Psoas muscle (tissue), 8 donors: ENCODE measurements around the gene UCKL1. TPM values are rescaled to one million over a fixed set of nuclear protein-coding genes. Genes with fewer than 3 reads are reported as not detected.

Experiments
- ATAC-seq, 4 donors: fragments of 200-7000 bp; cut with Tn5 transposase; one replicate each; pipeline ENCODE4 v1.9.1; 2020; ENCODE audit warnings: moderate library complexity in 3 of 4, mild to moderate bottlenecking in 2 of 4
- DNase-seq, 2 donors: peaks; one replicate each; pipeline ENCODE4 v3.0.0-alpha.2; 2020
- H3K27ac ChIP-seq: fragments of 200-600 bp; one replicate; pipeline ENCODE4 v1.8.0; 2022
- H3K27me3 ChIP-seq, 3 donors: fragments of 200-600 bp in 1 of 3; one replicate each; pipeline versions ENCODE4 v1.6.1 to v1.8.0; 2013 to 2022; ENCODE audit warnings: low read length in 2 of 3, mild to moderate bottlenecking in 2 of 3, moderate library complexity in 1 of 3; ENCODE audit not compliant: insufficient read depth in 3 of 3
- H3K36me3 ChIP-seq, 2 donors: fragments of 200-600 bp in 1 of 2; one replicate each; pipeline versions ENCODE4 v1.6.1 to v1.8.0; 2013 to 2022; ENCODE audit warnings: low read depth in 1 of 2, mild to moderate bottlenecking in 1 of 2, moderate library complexity in 1 of 2; ENCODE audit not compliant: insufficient read depth in 1 of 2
- H3K4me1 ChIP-seq: fragments of 200-600 bp; one replicate; pipeline ENCODE4 v1.8.0; 2022
- H3K4me3 ChIP-seq: fragments of 200-600 bp; one replicate; pipeline ENCODE4 v1.8.0; 2022; ENCODE audit warnings: mild to moderate bottlenecking
- H3K9me3 ChIP-seq: fragments of 200-600 bp; one replicate; pipeline ENCODE4 v1.8.0; 2022
- WGBS, 3 donors: extraction: QIAGEN DNeasy Blood & Tissue Kit; methylation state at CpG; one replicate each; pipeline versions ENCODE4 v1.1.6 to v1.1.7; 2013; 5-methylcytosine and 5-hydroxymethylcytosine counted together
- intact Hi-C, 2 donors: fragments of 100-400 bp; cut with DNase I; formaldehyde crosslinking; loops; one replicate each; pipeline versions ENCODE4 v1.11.0 to v1.14.2; 2022
- polyA plus RNA-seq, 3 donors: library from polyadenylated mRNA; stranded (reverse); fragments of 200-250 nt; gene quantifications; one replicate each; pipeline ENCODE4 v1.2.3, GENCODE V29; 2013
- total RNA-seq, 4 donors: library from RNA; stranded (reverse); fragmentation: NEBNext Ultra II Directional in 2 of 4; extraction: Animal tissue kit (Norgen Biotek cat#: 25700) in 2 of 4; gene quantifications; one replicate each; pipeline versions ENCODE4 v1.2.1 to v1.2.4, GENCODE V29; 2021 to 2023
- TF ChIP-seq, protein P1 (sequence below): fragments of 200-600 bp; IDR thresholded peaks from one replicate; pipeline ENCODE4 v1.8.0; 2022; ENCODE audit warnings: antibody characterized with exemption
- donor health status: healthy with polysubstance abuse.
- donor health status: DM: no; HTN: no; CAD: no; lungs with moderate emphysema.
- donor health status: Bipolar disorder and iron deficiency.
- donor health status: healthy.
- donor health status: DM: yes; HTN: yes; CAD: no.
- donor health status: DM: no; HTN: no; CAD: no.
- donor health status: DM: no; HTN: no; CAD: no.
- donor health status: DM: yes; HTN: yes; CAD: no.

The UCKL1 gene
- total and polyA plus RNA-seq, 7 donors, result 22.9 to 42.4 (median 36.9) TPM

DNA sequence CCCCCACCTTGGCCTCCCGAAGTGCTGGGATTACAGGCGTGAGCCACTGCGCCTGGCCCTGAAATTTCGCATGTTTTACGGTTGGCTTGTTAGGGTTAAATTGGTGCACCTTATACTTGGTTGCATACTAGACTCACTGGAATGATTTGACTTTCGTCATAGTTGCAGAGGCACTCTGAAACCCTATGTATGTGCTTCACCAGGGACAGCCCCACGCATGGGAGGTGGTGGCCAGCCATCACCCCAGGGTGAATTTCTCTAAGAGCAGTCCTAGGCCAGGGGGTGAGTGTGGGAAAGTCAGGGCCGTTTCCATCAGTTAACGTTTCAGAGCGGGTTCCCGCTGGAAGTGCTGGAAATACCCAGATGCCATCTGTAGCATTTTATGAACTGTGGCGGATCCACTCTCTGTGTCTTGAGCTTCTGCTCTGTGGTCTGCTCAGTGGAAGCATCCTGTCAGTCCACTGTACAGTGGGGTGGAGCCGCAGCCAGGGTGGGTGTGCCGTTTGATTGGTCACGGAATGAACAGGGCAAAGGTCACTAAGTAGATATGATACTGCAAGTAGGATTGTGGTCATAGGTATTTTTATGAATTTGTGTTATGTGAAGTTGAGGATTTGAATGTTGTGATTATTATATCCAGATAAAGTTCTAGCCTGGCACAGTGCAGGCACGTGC lies 48.1 kb downstream of the UCKL1 start:
- intact Hi-C loops, result no loop called here

DNA sequence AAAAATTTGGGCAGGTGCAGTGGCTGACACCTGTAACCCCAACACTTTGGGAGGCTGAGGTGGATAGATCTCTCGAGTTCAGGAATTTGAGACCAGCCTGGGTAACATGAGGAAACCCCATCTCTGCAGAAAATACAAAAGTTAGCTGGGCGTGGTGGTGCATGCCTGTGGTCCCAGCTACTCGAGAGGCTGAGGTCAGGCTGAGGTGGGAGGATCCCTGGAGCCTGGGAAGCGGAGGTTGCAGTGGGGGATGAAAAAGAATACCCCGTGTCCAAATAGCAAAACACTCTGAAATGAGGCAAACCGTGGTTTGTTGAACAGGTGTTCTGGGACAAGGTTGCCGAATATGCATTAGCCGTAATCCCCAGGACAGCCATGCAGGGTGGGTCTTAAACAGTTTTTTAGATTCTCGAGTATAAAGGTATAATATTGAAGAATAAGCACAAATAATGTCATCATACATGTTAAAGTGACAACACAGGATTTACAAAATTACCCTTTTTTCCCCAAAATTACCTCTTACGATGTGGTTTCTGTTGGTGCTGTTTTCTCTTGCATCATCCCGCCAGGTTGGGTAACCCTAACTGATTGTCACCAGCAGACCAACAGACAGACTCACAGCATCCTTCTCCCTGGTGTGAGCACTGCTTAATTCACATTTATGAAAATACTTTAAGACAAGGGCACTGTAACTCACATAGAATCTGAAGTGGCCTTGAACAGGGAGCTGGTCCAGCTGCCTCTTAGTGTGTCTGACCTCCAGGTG lies 52.2 kb downstream of the UCKL1 start:
- DNase-seq (no peak), ATAC-seq (no peak)
- Histone ChIP-seq H3K4me3 (no peak overlapping the region), H3K4me1 (peaks cover 15% of the 10 kb centered on the region), H3K27me3 (no peaks in the 10 kb centered on the region), H3K9me3 (no peaks in the 10 kb centered on the region), H3K36me3 (no peaks in the 10 kb centered on the region), H3K27ac (no peak overlapping the region)
- TF ChIP-seq, protein P1, sequence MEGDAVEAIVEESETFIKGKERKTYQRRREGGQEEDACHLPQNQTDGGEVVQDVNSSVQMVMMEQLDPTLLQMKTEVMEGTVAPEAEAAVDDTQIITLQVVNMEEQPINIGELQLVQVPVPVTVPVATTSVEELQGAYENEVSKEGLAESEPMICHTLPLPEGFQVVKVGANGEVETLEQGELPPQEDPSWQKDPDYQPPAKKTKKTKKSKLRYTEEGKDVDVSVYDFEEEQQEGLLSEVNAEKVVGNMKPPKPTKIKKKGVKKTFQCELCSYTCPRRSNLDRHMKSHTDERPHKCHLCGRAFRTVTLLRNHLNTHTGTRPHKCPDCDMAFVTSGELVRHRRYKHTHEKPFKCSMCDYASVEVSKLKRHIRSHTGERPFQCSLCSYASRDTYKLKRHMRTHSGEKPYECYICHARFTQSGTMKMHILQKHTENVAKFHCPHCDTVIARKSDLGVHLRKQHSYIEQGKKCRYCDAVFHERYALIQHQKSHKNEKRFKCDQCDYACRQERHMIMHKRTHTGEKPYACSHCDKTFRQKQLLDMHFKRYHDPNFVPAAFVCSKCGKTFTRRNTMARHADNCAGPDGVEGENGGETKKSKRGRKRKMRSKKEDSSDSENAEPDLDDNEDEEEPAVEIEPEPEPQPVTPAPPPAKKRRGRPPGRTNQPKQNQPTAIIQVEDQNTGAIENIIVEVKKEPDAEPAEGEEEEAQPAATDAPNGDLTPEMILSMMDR, result no peak
- intact Hi-C loops, result no loop called here
- WGBS, 3 donors, result 68 to 74% (median 69%) methylated on average over 11 of the region's 11 CpGs

More for the DNA sequence above, 48.1 kb downstream of the UCKL1 start:
- Histone ChIP-seq H3K9me3 (no peaks in the 10 kb centered on the region), H3K4me1 (peaks cover 3% of the 10 kb centered on the region), H3K27me3 (no peaks in the 10 kb centered on the region), H3K27ac (no peak overlapping the region), H3K36me3 (peaks cover 0 to 2% of the 10 kb centered on the region in 2 donors), H3K4me3 (no peak overlapping the region)
- ATAC-seq (no peak), DNase-seq (no peak)
- TF ChIP-seq, protein P1, result no peak
- WGBS, 3 donors, result 73 to 79% (median 78%) methylated on average over 16 of the region's 16 CpGs

DNA sequence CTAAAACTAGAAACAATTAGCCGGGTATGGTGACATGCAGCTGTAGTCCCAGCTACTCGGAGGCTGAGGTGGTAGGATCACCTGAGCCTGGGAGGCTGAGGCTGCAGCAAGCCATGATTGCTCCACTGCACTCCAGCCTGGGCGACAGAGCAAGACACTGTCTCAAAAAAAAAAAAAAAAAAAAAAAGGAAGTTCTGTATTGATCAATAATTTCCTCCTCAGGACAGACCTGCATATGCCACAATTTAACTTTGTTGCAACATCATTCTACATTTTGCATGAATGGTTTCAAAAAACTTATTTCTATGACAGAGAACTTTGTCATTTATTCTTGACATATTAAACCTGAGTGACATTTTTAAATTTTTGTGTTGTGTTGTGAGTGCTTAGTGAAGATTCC lies 55.8 kb downstream of the UCKL1 start:
- TF ChIP-seq, protein P1, result no peak
- no peak for DNase-seq
- H3K9me3 ChIP-seq, result no peaks in the 10 kb centered on the region
- 76 to 92% (median 79%) methylated on average over 3 of the region's 3 CpGs for WGBS, 3 donors
- H3K27ac ChIP-seq, result no peak overlapping the region
- intact Hi-C loops, result no loop called here
- peaks cover 31% of the 10 kb centered on the region for H3K4me1 ChIP-seq
- no peaks in the 10 kb centered on the region for H3K27me3 ChIP-seq
- H3K36me3 ChIP-seq, result peaks cover 0 to 4% of the 10 kb centered on the region in 2 donors
- no peak for ATAC-seq
- H3K4me3 ChIP-seq, result no peak overlapping the region

DNA sequence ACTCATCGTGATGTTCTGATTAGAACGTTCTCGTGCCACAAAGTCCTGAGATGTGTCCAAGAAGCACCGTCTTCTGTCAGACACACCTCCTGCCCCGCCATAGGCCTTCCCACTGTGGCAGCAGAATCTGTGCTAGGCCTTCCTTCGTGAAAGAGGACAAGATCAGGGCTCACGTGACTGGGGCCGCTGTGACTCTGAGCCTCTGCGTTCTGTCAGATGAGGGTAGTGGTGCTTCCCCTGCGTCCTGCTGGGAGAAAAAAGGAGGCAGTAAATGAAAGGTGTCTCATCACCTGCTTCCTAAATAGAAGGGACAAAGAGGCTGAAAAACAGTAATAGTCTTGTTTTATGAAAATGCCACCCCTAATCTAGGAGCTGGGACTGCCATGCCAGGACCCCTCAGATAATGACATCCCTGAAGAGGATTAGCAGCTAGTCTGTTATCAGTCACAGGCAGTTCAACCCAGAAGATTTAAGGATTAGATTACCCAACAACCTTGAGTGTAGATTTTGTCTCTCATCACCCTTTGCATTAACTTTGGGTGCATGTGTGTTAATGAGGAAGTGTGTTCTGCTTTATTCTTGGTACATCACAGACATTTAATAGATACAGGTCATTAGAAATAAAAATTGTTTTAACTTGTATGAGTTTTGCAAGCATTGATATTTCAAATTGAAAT lies 57.2 kb downstream of the UCKL1 start:
- 77 to 86% (median 84%) methylated on average over 10 of the region's 10 CpGs for WGBS, 3 donors
- ATAC-seq (no peak), DNase-seq (no peak)
- TF ChIP-seq, protein P1, result no peak
- no peak overlapping the region for H3K27ac ChIP-seq
- H3K27me3 ChIP-seq, result no peaks in the 10 kb centered on the region
- H3K9me3 ChIP-seq, result no peaks in the 10 kb centered on the region
- no peak overlapping the region for H3K4me3 ChIP-seq
- peaks cover 0 to 4% of the 10 kb centered on the region in 2 donors for H3K36me3 ChIP-seq
- H3K4me1 ChIP-seq, result peaks cover 35% of the 10 kb centered on the region
- intact Hi-C loops, result loop anchor here in 1 of 2 donors (5.0 kb wide), 1 partner anchor 68 kb away; the partner anchor contains the start of gene ZNF512B
